Left renal pelvis (tissue), 4 donors: ENCODE measurements around the gene HNRNPA0. TPM values are rescaled to one million over a fixed set of nuclear protein-coding genes. Genes with fewer than 3 reads are reported as not detected.
A peak's percentile ranks its signal among the peaks of the same experiment; 100 is the strongest.

Experiments used
- DNase-seq, 4 donors: peaks; one replicate each; pipeline ENCODE4 v3.0.0-alpha.2; 2013; ENCODE audit warnings: low read depth in 4 of 4, low spot score in 3 of 4
- polyA plus RNA-seq, 4 donors: library from polyadenylated mRNA; unstranded; fragments of 120-200 nt; gene quantifications; one replicate each; pipeline ENCODE4 v1.2.1, GENCODE V29; 2013; ENCODE audit not compliant: insufficient read length in 4 of 4

The HNRNPA0 gene
- polyA plus RNA-seq, 4 donors, result 69.1 to 76.1 (median 72.7) TPM

DNA sequence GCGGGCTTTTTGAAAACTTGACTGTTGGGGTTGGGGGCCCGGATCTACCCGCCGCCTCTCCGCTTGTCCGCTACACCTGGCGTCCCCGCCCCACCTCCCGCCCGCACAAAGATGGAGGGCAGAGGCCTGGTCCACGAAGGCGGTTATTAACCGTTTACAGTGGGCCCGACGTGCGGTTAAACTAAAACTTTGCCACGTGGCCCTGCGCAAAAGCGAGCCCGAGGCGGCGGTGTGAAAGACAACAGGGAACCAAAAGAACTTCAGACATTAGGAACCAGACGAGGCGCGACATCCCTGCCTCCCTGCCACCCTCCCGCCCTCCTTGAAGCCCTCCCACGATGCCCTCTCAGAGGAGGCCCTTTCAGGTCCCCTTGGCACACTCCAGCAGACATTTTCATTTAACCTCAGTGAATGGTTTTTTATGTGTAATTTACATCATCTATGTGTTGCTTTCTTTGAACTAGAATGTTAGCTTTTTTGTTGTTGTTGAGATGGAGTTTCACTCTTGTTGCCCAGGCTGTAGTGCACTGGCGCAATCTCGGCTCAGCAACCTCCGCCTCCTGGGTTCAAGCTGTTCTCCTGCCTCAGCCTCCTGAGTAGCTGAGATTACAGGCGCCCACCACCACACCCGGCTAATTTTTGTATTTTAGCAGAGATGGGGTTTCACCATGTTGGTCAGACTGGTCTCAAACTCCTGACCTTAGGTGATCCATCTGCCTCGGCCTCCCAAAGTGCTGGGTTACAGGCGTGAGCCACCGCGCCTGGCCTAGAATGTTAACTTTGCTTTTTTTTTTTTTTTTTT lies 999 bp upstream of the HNRNPA0 start:
- DNase-seq, result no peak

DNA sequence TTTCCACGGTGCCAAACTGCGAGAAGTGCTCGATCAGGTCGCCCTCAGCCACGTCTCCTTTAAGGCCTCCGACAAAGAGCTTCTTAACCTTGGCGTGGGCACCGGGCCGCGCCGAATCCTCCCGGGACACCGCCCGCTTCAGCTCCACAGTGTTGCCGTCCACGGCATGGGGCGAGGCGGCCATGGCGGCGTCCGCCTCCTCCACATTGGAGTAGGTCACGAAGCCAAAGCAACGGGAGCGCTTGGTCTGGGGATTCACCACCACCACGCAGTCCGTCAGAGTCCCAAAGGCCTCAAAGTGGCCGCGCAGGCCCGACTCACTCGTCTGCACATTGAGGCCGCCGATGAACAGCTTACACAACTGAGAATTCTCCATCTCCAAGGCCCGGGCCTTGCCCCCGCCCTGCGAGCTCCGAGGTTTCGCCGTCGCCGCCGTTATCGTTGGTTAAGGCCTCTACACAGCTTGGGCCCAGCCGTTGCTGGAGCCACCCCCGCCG lies 424 bp downstream of the HNRNPA0 start:
- DNase-seq, result peak in 1 of 4 donors; percentile 49

DNA sequence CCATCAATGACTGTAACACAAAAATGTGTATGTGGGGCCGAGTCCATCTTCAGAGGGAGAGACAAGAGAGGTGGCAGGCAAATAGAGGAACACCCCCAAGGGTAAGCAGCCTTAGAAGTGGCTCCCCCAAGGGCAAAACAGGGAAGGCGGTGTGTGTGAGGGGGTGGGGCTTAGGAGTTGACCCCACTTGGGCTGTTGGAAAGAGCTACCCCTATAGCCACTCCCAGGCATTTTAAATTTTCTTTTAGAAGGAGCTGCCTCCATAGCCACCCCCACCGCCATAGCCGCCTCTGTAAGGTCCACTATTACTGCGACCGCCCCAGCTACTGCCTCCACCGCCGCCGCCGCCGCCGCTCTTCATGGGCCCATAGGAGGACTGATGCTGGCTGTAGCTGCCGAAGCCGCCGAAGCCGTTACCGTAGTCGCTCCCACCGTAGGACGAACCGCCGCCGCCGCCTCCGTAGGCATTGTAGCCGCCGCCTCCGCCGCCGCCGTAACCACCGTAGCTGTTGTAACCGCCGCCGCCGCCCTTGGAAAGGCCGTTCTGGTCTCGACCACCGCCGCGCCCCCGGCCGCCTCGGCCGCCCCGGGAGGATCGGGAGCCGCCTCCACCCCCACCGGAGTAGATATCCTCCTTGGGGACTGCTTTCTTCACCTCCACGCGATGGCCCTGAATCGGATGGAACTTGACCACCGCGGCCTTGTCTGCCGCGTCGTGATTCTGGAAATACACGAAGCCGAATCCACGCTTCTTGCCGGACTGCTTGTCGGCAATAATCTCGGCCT lies 1.1 kb downstream of the HNRNPA0 start:
- no peak for DNase-seq

DNA sequence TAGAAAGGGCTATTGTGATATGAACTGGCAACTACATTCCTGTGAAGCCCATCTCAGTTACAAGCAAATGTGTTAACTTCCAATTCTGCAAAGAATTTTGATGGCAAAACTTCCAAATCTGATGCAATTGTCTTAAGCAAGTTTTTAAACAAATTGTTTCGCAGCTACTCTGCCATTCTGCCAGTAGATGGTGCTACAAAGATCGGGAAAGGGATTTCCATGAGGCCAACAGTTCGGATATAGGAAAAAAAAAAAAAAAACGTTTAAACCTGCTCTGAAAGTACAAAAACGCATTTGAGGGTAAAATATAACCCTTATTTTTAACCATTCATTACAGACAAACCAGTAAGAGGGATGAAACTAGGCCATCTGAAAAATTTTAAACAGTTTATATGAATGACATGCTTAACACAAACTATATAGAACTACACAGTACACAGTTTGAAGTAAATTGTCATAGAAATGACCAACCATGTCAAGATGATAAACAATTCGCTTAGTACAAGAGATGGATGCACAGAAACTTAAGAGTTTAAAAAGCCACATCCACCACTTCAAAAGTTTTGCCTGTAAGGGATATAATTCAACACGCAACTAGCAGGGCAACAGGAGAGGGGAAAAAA lies 2.2 kb downstream of the HNRNPA0 start:
- DNase-seq, result peak in 1 of 4 donors; percentile 48

DNA sequence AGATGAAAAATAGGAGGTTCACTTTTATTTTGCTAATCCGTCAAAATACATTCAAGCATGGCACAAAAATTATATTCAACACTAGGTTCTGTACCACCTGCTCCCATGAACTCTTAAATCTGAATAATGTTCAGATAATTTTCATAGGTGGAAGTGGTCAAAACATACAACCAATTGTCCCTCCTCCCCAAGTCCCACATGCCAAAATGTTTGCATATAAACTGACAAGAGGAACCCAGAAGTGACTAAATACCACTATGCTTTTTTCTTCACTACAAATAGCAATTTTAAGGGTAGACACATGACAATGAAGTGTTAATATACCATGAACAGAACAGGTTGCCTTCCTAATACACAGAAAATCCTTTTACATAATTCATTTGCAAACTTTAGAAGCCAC lies 3.7 kb downstream of the HNRNPA0 start:
- no peak for DNase-seq

DNA sequence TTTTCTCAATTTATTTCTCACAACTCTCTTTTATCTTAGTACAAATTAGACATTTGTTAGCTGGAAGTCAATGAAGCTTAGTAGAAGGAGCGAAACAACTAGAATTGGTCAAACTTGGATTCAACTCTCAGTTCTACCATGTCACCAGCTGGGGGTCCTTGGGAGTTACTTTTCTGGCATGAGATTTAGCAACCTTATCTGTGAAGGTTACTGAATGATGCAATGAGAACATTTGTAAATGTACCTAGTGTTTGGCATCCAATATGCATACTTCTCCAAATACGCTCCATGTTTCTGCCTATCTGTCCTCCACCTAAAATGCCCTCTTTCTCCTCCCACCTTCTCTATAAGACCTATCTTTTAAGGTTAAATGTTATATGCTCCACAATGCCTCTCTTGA lies 6.3 kb downstream of the HNRNPA0 start:
- no peak for DNase-seq

DNA sequence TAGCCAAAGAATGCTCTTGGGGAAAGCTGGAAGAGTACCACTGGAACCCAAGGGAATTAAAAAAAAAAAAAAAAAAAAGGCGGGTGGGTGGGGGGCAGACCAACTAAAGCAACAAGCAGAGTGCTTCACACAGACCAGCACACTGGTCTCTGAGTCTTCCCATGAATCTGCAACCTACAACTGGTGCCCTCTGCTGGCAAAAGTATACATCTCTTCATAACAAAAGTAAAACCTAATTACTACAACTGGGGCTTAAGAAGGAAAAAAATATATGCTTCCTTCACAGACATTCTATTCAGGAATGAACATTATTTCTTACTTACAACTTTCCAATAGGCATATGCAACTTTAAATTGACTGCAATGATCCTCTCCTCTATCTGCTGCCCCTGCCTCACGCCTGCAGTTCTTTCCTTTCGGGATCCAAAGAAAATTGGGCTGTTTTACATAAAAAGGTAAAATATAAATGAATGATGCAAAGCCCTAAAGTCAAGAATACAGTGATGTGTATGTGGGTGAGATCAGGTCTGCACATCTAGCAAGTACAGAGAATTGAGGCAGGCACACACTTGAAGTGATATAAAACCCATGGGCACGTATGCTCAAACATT lies 11.0 kb downstream of the HNRNPA0 start:
- peak in 1 of 4 donors; percentile 57 for DNase-seq

DNA sequence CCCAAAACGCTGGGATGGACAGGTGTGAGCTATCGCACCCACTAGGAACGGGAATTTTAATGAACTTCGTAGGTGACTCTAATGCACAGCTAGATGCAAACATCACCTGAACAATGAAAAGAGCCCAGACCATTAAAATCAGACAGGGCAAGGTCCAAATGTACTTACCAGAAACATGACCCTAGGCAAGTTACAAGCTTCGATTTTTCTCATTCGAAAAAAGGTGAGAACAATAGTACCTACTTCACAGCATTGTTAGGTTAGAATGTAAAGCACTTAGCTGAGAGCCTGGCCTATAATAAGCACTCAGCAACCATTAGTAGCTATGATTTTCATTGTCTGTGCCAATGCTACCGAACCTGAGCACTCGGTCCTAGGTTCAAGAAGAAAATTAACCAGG lies 12.4 kb downstream of the HNRNPA0 start:
- no peak for DNase-seq

DNA sequence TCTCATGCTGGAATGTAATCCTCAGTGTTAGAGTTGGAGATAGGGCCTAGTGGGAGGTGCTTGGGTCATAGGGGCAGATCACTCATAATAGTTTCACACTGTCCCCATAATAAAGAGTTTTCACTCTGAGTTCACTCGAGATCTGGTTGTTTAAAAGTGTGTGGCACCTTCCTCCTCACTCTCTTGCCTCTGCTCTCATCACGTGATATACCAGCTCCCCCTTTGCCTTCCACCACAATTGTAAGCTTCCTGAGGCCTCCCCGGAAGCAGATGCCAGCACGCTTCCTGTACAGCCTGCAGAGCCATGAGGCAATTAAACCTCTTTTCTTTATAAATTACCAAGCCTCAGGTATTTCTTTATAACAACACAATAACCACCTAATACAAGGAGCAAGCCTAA lies 14.4 kb downstream of the HNRNPA0 start:
- DNase-seq, result no peak

DNA sequence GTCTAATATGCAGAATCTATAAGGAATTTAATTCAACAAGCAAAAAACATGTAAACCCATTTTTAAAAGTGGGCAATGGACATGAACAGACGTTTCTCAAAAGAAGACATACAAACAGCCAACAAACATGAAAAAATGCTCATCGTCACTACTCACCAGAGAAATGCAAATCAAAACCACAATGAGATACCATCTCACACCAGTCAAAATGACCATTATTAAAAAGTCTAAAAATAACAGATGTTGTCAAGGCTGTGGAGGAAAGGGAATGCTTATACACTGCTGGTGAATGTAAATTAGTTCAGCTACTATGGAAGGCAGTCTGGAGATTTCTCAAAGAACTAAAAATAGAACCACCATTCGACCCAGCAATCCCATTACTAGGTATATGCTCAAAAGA lies 15.2 kb downstream of the HNRNPA0 start:
- DNase-seq, result no peak

DNA sequence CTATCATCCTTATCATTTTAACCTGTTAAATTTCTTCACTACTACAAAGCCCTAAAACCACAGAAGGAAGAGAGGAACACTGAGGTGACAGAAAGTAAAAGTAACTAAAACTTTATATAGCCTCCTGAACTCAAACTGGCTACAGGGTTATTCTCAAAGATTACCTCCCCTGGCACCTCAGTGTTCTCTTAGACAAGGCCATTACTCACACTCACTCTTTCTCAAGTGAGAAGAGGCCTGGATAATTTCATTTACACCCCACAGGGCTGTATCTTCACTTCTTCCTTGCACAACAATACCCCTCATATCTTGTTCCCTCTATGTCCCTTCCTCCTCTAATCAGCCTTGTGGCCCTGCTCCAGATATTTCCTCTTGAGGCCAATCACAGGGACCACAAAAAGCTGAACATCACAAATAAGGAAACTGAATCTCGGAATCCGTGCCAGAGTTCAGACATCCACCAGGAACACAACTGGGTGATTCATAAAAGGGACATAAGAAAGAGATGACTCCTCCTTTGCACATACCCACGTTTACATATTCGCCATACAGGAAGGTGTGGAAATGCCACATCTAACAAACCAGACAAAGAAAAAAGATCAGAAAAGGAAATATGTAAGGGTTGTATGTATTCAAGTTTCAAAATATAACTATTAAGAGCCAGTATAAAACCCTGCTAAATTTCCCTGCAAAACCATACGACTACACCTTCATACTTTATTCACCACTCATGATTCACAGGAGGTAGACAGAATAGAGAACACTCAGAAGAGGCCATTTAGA lies 16.6 kb downstream of the HNRNPA0 start:
- no peak for DNase-seq

DNA sequence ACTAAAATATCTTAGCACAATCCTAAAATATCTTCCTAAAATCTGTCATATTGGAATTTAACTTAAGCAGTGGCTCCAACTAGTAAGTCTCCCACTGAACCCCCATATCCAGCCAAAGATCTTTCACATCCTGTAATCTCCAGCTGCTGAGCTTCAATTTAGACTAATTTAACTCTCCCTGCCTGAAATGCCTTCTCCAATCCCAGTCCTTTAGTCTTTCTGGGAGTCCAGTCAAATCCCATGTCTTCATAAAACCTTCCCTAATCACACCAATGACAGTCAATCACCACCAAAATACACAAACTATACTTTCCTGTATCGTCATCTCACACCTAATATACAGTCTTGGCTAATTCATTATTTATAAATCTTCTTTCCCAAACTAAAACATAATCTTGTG lies 17.7 kb downstream of the HNRNPA0 start:
- DNase-seq, result no peak

DNA sequence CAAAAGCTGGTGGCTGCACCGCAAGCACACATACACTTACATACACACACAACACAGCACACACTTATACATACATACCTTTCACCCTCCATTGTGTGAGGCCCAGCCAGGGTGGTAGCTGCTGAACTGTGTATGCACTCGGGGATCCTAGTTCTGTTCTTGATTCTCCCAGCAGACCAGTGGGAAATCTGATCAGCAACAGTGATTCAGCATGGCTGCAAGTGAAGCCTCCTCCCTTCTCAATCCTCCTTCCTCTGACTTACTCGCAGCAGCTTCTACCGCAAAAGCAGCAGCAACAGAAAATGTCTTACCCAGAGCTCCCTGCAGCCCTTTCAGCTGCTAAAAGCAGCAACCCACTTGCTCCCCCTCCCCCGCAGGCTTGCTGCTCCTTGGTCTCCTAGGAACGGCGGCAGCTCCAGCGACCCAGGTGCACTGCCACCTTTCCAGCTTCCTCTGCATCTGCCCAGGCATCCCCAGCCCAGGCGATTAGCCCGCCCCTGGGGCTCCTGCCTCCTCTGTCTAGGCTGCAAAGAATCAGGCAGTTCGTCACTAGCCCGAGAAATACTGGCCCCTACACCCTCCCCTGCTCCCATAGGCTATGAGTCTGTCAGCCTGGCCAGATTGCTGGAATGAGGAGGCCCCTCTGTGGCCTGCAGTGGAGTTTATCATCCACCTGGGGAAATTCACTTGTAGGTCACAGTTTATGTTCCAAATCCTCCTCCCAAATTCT lies 18.4 kb downstream of the HNRNPA0 start, which contains the start of gene KLHL3:
KLHL3 (minus strand) TSS at position 535 of the 730 bp plus-strand sequence; CDS start at position 92, 443 bp downstream.
- peak in 2 of 4 donors; percentile 52 to 61 for DNase-seq

DNA sequence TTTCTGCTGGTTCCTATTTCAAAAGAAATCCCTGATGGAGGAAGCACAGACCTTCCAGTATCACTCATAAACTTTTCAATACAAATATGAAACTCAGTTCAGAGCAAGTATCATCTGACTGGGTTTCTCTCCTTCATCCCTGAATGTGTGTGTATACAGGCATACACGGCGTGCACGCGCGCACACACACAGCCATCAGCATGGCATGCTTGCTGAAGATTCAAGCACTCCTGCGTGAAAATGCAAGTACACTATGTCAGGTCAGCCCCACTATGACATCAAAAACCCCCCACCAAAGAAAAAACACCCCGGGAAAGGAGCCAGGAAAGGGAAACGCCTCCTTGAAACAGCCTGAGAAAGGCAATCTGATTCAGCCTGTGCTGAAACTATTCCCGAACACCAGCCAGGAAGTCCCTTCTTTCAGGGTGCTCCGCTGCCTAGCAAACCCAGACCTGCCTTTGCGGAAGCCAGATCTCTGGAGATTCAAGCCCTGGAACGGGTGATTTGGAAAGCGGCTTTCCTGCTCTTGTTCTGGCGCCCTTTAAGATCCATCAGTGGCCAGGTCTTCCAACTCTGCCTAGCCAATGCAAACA lies 19.1 kb downstream of the HNRNPA0 start:
- DNase-seq, result no peak

DNA sequence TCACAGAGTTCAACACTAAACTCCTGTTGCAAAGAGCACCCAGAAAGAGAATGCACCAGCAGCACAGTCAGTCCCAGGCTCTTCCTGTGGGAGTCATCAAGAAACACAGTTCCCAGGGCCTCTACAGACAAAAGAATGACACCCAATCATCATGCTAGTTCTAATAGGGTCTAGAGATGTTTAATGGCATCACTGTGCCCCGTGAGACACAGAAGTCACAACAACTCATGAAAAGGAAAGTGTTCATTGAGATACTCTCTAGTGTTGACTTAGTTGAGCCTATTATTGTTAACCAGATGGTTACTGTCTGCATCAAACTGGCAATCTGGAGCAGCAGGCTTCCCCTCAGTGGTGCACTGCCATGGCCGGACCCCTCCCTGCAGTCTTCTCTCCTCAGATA lies 19.8 kb downstream of the HNRNPA0 start:
- DNase-seq, result no peak

DNA sequence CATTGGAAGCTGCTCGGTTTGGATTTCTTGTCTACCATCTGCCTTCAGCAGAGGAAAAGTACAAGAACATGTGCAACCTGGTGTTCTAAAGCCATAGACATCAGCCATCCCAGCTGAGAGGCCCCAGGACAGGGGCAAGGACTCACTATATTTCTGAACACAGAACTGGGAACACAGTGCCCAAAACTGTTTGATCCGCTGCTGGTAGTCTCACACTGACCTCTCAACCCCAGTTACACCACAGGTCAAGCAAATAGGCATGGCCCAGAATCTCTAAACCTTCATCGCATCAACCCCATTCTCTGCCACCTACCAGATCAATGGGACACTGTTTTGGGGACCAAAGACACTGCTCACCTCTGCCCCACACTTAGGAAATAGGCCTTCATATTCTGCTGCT lies 20.2 kb downstream of the HNRNPA0 start:
- DNase-seq, result no peak

DNA sequence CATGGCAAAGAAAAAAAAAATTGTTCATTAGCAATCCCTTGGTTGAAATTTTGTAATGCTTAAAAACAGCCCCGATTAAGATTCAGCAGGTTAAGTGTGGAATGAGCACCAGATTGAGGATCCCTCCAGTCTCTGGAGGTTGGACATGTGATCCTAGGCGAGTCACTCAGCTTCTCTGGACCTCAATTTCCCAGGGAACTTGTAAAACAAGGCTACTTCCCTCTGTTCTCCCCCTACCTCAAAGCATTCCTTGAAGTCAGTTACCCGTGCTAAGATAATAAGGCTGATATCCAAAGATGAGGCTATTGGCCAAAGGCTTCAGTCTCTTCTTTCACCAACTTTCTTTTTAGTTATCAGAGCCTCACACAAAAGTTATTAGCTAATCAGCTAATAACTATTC lies 21.2 kb downstream of the HNRNPA0 start:
- no peak for DNase-seq

DNA sequence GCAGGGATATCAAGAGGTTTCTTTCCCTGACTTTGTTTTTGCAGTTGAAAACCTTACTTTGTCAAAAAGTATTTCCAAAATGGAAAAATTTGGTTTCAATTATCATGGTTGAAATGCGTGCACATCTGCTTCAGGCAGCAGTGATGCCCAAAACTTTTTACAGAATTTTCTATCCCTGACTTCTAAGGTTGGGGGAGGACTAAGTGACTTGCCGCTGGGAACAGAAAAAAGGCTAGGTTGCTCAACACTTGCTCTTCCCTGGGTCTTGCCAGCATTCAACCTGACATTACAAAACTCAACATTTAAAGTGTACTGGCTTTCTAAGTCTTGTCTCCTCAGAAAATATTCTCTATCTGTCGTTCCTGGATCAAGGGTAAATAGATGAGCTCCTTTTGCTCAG lies 23.0 kb downstream of the HNRNPA0 start:
- DNase-seq, result no peak

DNA sequence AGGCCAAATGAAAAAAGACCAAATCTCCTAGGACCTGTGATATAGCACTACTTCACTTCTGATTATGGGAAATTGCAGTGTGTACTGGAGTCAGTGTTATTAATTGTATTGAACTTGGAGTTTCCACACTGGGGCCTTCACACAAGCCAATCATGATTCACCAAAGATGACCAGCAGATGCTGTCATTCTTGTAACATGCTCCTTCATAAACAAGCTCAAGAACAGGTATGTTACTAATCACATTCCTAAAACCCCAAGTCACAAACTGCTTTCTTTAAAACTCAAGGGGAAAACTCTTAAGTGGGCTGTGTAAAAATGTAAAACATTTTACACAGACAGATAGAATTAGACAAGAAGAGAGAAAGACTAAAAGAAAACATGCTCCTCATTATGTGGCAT lies 23.8 kb downstream of the HNRNPA0 start:
- DNase-seq, result no peak
